DMS53 treated with DMSO at 0.1 percent for 48 hours (cell line): ENCODE data around the gene INIP.
"Not testable (repeated sequence)": the region's sequence is repeated elsewhere in the genome, so short reads cannot be mapped to it uniquely, and the experiment has no call there.

Source experiments
- DNase-seq: peaks from one replicate; lab custom pipeline; 2025; ENCODE audit not compliant: unreplicated experiment; lab: John Stamatoyannopoulos, UW

Gene INIP

DNA sequence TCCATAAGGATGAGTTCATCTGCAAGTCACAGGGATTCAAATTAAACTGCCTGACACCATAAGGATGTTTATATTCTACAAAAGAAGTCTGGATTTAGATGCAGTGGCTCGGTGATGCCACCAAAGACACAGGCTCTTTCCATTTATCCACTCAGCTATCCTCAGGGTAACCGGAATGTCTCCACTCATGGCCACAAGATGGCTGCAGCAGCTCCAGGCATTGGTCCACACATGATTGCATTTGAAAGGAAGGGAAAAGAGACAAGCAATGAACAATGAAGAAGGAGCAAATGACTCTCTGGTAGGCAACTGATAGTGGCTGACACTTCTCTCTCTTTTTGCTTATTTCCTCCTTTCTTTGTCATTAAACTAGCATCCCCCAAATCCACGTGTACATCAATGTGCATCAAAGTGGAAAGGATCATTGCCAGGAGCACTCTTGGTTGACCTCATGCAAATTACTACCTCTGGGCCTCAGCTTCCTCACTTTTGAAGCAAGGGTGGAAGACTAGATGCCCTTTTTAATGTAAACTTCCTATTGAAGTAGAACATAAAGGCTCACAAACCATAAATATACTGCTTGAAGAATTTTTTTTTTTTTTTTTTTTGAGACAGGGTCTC is 25.4 kb upstream of the INIP start:
- no peak for DNase-seq

DNA sequence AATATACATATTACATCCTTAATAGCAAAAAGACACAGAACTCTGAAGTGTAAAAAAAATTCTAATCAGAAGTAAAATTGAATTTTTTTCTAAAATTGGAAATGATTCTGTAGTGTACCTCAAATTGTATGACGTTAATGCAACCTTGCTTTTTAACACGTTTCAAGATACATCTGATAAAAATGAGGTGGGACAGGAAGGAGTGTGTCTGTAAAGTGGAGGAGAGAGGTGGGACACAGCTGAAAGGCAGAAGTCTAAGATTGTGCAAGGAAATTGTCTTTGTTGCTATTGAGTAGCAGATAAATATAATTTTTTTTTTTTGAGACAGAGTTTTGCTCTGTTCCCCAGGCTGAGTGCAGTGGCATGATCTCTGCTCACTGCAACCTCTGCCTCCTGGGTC is 17.0 kb upstream of the INIP start:
- DNase-seq: no peak

GRCh38 chr9:112731971-112732370 is 14.1 kb upstream of the INIP start:
- DNase-seq: no peak

- no peak for DNase-seq
These were observed 10.5 kb upstream of the INIP start for GRCh38 chr9:112728401-112728800.

GRCh38 chr9:112726428-112726827 is 8.5 kb upstream of the INIP start:
- DNase-seq: no peak

DNA sequence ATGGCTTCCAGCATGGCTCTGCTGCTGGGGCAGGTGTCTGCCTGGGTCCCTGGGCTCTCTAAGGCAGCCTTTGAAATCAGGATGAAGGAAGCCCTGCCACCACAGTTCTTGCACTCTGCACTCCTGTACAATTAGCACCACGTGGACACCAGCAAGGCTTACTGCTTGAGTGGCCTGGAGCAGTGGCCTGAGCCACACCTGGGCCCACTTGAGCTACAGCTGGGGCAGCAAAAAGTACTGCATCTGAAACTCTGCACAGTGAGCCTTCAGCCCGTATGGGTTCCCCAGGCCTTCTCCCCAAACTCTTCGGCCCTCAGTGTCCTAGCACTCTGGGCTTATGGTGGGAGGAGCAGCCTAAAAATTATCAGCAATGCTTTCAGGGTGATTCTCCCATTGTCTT is 8.0 kb upstream of the INIP start:
- DNase-seq: no peak

DNA sequence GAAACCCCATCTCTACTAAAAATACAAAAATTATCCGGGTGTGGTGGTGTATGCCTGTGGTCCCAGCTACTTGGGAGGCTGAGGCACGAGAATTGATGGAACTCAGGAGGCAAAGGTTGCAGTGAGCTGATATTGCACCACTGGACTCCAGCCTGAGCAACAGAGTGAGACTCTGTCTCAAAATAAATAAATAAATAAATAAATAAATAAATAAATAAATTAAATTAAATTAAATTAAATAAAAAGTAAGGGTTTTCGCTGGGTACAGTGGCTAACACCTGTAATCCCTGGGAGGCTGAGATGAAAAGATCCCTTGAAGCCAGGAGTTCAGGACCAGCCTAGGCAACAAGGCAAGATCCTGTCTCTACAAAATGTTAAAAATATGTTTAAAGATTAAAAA is 4.8 kb upstream of the INIP start:
- DNase-seq: not testable (repeated sequence)

GRCh38 chr9:112720113-112720780 is 2.3 kb upstream of the INIP start:
- DNase-seq: no peak

DNA sequence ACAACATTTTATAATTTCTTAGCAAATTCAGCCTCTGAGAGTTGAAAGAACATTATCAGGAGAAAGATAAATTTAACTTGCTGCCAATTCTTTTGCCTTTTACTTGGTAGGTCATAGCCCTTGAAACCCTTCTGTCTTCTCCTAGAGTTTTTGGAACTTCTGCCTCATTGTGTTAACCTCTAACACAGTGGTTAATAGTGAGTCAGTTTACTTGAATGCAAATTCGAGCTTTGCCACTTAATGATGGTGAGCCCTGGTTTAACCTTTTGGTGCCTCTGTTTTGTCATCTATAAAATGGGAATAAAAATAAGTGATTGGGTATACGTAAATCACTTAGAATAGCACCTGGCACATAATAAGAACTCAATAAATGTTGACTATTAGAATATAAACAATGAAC is 1.8 kb upstream of the INIP start:
- DNase-seq: no peak

GRCh38 chr9:112719241-112719691 is 1.3 kb upstream of the INIP start:
- no peak for DNase-seq

- DNase-seq: no peak
These were observed 5.2 kb downstream of the INIP start for GRCh38 chr9:112712678-112713077.

GRCh38 chr9:112711050-112711689 is 6.7 kb downstream of the INIP start:
- DNase-seq: no peak

DNA sequence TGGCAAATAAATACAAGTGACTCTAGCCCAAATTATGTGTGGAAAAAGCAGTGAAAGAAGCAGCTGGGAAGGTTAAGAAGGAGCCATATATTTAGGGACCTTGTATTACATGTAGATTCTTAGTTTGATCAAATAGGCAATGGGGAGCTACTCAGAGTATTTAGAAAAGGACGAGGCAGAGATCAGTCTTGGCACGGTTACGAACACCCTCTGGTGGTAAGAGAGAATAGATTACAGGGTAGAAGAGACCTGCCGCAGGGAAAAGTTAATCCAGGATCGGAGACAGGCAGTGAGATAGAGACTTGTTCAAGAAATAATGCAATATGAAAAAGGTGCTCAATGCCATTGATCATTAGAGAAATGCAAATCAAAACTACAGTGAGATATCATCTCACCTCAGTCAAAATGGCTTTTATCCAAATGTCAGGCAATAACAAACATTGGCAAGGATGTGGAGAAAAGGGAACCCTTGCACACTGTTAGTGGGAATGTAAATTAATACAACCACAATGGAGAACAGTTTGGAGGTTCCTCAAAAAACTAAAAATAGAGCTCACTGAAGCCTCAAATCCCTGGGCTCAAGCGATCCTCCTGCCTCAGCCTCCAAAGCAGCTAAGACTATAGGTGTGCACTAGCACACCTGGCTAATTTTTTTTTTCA is 12.0 kb downstream of the INIP start:
- no peak for DNase-seq

DNA sequence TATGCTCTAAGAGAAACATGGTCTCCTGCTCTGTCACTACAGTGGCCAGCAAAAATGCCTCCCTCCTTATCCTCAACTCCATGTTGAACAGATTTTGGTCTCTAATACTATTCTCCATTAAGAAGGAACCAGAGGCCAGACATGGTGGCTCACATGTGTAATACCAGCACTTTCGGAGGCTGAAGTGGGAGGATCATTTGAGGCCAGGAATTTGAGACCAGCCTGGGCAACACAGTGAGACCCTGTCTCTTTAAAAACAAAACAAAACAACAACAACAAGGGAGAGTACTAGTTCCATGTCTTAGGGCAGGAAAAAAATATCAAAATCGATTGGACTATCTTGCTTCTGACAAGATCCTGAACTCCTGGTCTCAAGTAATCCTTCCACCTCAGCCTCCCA is 14.6 kb downstream of the INIP start:
- no peak for DNase-seq

GRCh38 chr9:112700085-112700484 is 17.8 kb downstream of the INIP start:
- no peak for DNase-seq

- DNase-seq: no peak
These were observed 18.7 kb downstream of the INIP start for GRCh38 chr9:112699230-112699629.

GRCh38 chr9:112696461-112696860 is 21.5 kb downstream of the INIP start:
- DNase-seq: no peak

GRCh38 chr9:112694706-112695555 is 23.0 kb downstream of the INIP start:
- DNase-seq: no peak

DNA sequence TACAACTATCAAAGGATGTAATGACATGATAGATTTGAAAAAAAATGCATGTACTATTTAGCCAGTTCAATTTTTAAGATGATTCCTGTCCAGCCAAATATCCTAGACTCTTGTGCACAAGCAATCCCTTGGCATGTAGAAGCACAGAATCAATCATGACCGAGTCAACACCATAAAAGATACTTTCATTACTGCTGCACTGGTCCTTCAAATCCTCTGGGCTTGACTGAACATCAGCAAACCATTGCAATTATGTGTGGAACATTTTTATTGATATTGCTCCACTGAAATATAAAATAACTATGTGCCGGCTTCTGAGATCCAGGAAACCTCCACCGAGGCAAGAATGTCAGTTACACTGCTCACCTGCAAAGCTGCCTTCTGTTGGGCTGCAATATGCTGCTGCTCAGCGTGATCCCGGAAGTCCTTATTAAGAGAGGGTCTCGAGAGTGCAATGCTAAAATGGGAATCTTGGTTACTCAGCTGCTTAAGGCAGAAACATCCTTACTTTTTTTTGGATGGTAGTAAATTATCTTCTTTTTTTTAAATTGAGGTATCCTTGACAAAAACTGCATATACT is 28.7 kb downstream of the INIP start:
- DNase-seq: no peak

- no peak for DNase-seq
These were observed 37.0 kb downstream of the INIP start for GRCh38 chr9:112680731-112681402.
